ENCODE measurements around the gene HOXD13.

Gene HOXD13

DNA sequence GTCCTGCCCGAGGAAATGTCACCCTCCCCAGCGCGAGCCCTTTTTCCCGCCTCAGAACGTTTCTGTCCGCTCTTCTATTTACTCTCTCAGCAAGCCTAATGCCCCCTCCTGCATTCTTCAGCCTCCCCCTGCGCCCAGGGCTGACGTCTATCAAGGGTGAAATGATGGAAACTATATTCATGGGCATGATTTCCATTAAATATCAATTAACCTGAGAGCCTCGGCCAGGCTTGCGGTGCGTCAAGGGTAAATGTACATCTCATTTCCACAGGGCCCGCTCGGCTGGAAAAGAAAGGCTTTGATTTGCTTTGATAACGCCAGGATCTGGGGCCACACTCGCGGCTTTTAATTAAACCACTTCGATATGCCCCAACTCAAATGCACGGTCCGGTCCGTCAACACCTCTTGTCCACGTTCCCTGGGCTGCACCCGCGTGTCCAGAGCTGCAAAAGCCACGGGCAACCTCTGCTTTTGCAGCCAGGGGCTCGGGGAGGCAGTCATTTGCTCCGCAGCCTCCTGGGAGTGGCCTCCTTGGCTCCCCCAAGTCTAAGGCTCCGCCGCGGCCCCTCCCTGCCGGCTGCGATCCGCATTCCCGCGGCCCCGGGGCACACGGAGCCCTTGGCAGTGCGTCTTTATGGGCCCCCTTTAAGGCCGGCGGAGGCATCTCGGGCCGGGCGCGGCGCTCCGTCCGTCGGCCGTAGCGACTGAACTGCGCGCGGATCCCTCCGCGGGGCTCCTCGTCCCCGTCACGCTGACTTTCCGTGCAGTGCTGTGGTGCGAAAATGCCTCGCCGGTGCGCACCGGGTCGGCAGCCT lies 36.7 kb downstream of the HOXD13 start, which contains the start of gene HOXD8:
Gene HOXD8, plus strand, starts transcription at position 724 of the 815 bp plus-strand sequence. CDS start 662 bp downstream, outside the sequence.
- in situ Hi-C loops (cut with HindIII; ENCODE audit: low sequenced_read_pairs): loop anchor here (25.0 kb wide), 1 partner anchor 508 kb away; no protein-coding TSS in a partner anchor

GRCh38 chr2:176129813-176130146 lies 37.3 kb downstream of the HOXD13 start:
- in situ Hi-C loops (cut with HindIII; ENCODE audit: low sequenced_read_pairs): loop anchor here (25.0 kb wide), 1 partner anchor 508 kb away; no protein-coding TSS in a partner anchor

- in situ Hi-C loops (cut with HindIII; ENCODE audit: low sequenced_read_pairs): loop anchor here (25.0 kb wide), 1 partner anchor 507 kb away; no protein-coding TSS in a partner anchor
Observed at GRCh38 chr2:176130147-176130956, 37.8 kb downstream of the HOXD13 start.

DNA sequence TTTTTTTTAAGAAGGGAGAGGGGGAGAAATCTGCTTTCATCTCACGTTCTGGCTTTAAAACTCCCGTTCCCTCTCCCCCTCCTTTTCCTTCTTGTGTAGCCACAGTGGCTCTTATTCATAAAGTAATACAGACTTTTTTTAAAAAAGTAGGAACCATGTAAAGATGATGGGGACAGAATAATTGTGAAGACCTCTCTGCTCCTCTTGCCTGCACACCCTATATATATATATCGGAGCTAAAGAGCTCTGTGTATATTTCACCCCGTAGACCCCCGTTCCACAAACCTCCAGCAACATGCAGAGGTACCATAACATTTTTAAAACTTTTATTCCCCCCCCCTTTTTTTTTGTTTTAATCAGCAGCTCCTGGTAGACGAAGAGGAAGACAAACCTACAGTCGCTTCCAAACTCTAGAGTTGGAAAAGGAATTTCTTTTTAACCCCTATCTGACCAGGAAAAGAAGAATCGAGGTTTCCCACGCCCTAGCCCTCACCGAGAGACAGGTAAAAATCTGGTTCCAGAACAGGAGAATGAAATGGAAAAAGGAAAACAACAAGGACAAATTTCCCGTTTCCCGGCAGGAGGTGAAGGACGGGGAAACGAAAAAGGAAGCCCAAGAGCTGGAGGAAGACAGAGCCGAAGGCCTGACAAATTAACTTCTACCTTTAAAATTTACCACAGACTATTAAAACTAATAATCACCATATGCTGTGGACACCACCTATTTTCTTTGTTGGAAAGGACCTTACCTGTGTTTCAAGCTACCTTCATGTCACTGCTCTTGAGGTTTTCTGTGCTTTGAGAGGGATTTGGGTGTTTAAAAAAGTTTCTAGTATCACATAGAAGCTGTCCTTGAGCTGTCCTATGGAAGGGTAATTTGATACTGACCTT lies 38.7 kb downstream of the HOXD13 start:
- in situ Hi-C loops (cut with HindIII; ENCODE audit: low sequenced_read_pairs): loop anchor here (25.0 kb wide), 1 partner anchor 506 kb away; no protein-coding TSS in a partner anchor

GRCh38 chr2:176131848-176132158 lies 39.3 kb downstream of the HOXD13 start:
- in situ Hi-C loops (cut with HindIII; ENCODE audit: low sequenced_read_pairs): loop anchor here (25.0 kb wide), 1 partner anchor 505 kb away; no protein-coding TSS in a partner anchor

- in situ Hi-C loops (cut with HindIII; ENCODE audit: low sequenced_read_pairs): loop anchor here (25.0 kb wide), 1 partner anchor 505 kb away; no protein-coding TSS in a partner anchor
Observed at GRCh38 chr2:176132205-176133171, 40.0 kb downstream of the HOXD13 start.

GRCh38 chr2:176133389-176133788 lies 40.9 kb downstream of the HOXD13 start:
- in situ Hi-C loops (cut with HindIII; ENCODE audit: low sequenced_read_pairs): loop anchor here (25.0 kb wide), 1 partner anchor 504 kb away; no protein-coding TSS in a partner anchor

GRCh38 chr2:176134035-176134434 lies 41.5 kb downstream of the HOXD13 start:
- in situ Hi-C loops (cut with HindIII; ENCODE audit: low sequenced_read_pairs): loop anchor here (25.0 kb wide), 1 partner anchor 503 kb away; no protein-coding TSS in a partner anchor

DNA sequence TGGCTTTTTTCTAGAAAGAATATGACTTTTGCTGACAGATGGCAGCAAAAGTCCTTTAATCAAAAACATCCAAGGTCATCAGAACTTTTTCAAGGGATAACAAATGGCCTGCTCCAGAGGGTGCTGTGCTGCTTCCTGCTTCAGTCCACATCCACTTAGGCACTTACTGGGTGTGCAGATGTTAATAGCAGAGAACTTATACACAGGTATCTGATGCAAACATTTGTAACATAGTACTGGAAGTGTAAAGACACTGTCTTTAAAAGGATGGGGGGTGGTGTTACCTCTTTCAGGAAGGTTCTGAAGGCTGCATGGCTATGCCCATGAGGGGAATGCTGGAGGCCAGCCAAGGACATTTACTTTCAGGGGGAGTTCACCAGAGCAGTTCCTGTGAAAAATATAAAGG lies 42.5 kb downstream of the HOXD13 start:
- in situ Hi-C loops (cut with HindIII; ENCODE audit: low sequenced_read_pairs): loop anchor here (25.0 kb wide), 1 partner anchor 502 kb away; no protein-coding TSS in a partner anchor

GRCh38 chr2:176136374-176137251 lies 44.1 kb downstream of the HOXD13 start:
- in situ Hi-C loops (cut with HindIII; ENCODE audit: low sequenced_read_pairs): loop anchor here (25.0 kb wide), 1 partner anchor 501 kb away; no protein-coding TSS in a partner anchor

GRCh38 chr2:176137252-176137580 lies 44.7 kb downstream of the HOXD13 start:
- in situ Hi-C loops (cut with HindIII; ENCODE audit: low sequenced_read_pairs): loop anchor here (25.0 kb wide), 1 partner anchor 500 kb away; no protein-coding TSS in a partner anchor

DNA sequence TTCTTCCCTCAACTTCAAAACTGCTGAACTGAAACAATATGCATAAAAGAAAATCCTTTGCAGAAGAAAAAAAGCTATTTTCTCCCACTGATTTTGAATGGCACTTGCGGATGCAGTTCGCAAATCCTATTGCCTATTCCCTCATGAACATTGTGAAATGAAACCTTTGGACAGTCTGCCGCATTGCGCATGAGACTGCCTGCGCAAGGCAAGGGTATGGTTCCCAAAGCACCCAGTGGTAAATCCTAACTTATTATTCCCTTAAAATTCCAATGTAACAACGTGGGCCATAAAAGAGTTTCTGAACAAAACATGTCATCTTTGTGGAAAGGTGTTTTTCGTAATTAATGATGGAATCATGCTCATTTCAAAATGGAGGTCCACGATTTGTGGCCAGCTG lies 45.4 kb downstream of the HOXD13 start:
- in situ Hi-C loops (cut with HindIII; ENCODE audit: low sequenced_read_pairs): loop anchor here (25.0 kb wide), 1 partner anchor 499 kb away; no protein-coding TSS in a partner anchor

DNA sequence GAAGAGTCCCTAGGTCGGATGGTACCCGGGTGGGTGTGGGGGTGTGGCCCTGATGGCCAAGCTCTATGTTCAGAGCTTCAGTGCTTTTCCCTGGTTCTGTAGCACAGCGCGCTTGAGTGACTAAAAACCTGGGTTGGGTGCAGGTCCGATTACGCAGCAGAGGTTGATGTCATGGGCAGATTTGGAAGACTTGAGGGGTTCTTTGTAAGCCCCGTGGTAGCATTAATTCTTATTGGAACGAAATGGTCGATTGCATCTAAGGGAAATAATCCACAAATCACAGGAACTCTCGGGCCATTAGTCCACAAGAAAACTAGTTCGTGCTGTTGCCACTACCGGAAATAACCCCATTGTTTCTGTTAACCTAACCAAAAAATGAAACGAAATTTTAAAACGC lies 46.0 kb downstream of the HOXD13 start:
- in situ Hi-C loops (cut with HindIII; ENCODE audit: low sequenced_read_pairs): loop anchor here (25.0 kb wide), 1 partner anchor 499 kb away; no protein-coding TSS in a partner anchor

- in situ Hi-C loops (cut with HindIII; ENCODE audit: low sequenced_read_pairs): loop anchor here (25.0 kb wide), 1 partner anchor 498 kb away; no protein-coding TSS in a partner anchor
Observed at GRCh38 chr2:176138923-176139660, 46.6 kb downstream of the HOXD13 start.

DNA sequence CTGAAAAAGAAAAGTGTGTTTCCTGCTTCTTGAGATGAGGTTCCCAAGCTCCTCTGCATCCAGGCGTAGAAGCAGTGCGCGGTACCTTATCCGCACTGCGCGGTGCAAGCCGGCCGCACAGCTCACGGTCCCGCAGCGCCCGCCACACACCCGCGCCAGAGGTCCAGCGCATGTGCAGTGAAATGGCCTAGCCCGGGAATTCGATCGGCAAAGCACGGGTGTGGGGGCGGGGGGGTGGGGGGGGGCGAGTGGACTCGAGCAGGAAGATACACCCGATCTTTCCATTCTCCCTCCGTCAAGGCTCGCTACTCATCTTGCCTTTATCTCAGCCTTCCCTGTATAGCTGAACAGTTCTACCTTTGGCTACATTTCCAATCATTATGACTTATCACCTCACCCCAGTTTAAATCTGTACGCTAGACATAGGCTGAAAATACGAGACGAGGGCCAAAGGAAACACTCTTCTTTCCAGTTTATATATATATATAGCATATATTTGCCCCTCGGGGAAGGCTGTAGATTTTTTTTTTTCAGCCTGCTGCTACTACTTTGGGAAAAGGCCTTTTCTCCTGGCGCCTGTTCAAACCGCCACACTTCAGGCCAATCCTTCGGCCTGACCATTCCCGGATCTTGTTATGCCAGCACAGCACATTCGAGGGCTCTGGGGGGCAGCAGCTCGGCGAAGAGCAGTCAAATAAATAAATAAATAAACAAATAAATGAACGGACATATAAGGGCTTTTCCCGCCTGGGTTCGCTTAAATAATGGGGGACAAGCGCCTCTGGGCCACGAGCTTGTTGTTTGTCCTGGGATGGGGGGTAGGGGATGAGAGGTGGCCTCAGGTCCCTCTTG lies 47.4 kb downstream of the HOXD13 start:
- in situ Hi-C loops (cut with HindIII; ENCODE audit: low sequenced_read_pairs): loop anchor here (25.0 kb wide), 1 partner anchor 497 kb away; no protein-coding TSS in a partner anchor

Measured in DLD1 (cell line).